HG02678 (cell line): ENCODE measurements around the gene TMEM30A.
A peak's percentile ranks its signal among the peaks of the same experiment; 100 is the strongest.

ENCODE experiments used
- ATAC-seq: cut with Tn5 transposase; IDR thresholded peaks from one replicate; pipeline ENCODE4 v1.9.1; 2021; ENCODE audit warnings: mild to moderate bottlenecking, moderate library complexity; ENCODE audit not compliant: unreplicated experiment

TMEM30A gene

DNA sequence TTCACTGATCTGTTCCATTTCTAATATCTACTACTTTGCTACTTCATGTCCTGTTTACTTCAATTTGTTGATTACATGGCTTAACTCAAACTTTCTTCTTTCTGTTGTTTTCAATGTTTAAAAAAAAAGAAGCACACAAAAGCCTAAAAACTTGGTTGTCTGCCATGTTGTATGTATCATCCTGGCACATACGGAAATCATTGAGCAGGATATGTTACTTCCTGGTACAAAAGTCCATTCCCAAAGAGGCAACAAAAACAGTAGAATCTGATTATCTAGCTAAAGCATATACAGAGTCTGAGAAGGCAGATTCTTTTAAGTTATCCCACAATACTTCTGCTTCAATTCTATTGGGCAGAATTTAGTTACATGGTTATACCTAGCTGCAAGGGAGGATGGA lies 64.2 kb downstream of the TMEM30A start:
- ATAC-seq = no peak

DNA sequence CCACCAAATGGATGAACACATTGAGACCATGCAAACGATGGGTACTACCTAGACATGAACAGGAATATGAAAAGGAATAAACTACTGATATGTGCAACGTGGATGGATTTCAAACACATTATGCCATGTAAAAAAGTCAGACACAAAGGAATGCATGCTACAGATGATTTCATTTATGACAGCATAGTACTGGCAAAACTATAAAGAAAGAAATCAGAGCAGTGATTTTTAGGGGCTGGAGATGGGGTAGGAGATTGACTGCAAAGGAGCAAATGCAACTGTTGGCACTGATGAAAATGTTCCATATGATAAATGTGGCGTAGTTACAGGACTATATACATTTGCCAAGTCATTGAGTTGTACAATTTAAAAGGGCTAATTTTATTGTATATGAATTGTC lies 65.3 kb downstream of the TMEM30A start:
- ATAC-seq = no peak

DNA sequence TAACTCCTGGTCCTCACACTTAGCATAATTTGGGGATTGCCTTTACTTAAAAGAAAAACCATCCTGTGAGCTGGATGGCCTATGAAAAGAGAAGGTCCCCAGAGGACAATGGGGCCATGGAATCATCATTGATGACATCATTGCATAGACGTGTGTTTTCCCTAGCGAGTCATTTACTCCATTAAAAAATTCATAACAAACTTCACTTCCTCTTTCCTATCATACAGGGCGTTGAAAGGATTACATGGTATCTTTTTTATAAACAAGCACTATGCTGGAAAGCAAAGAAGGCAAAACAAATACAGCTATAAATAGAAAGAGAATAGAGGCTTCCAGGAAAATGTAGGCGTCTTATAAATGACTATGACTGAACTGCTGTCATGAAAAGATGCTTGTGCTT lies 67.4 kb downstream of the TMEM30A start:
- ATAC-seq = no peak

DNA sequence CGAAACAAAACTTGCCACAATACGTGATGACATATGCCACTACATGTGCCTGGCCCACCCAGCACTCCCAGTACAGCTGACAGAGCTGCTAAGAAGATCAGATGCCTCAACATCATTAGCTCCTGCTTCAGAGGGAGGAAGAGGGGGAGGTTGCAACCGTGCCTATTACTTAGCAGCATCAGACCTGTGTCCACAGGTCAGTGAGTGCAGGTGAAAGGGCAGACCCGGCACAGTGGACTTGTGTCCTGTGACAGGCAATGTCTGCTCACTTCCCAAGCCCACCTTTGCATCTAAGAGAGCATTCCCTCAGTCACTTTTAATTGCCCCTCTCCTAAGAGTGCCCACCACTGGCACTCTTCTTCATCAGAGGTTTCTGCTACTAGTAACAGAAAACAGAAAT lies 69.3 kb downstream of the TMEM30A start:
- ATAC-seq = no peak

DNA sequence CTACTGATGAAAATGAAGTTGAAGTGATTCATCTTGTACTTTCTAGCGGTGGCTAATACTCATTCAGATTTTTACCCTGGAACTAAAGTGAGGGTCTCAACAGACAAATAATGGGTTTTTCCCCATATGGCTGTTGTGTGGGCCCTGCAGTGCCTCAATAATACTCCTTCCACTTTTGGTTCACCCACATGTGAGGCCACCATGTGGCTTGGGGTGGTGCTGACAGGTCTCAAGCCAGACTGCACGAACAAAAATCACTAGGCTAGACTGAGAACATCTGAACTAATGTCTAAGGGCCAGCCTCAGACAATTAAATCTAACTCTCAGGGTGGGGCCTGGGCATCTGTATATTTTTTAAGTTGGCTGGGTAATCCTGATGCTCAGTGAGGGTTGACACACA lies 70.9 kb downstream of the TMEM30A start:
- ATAC-seq = no peak

DNA sequence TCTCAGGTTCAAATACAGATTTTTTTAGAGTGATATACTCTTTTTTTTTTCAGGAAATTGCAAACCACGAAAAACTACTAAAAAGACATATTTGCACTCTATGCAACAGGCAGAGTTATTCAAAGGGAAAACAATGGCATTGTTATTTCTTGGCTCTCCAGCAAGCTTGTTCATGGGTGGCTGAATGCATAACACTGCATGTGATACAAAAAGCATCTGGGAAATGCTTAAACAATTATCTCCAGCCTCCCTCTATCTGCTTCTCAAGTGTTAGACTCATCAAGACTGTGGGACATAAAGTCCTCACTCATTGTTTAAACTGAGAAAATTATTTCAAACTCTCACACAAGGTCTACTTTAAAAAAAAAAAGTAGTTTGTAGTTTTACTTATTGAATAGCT lies 71.5 kb downstream of the TMEM30A start:
- ATAC-seq = no peak

DNA sequence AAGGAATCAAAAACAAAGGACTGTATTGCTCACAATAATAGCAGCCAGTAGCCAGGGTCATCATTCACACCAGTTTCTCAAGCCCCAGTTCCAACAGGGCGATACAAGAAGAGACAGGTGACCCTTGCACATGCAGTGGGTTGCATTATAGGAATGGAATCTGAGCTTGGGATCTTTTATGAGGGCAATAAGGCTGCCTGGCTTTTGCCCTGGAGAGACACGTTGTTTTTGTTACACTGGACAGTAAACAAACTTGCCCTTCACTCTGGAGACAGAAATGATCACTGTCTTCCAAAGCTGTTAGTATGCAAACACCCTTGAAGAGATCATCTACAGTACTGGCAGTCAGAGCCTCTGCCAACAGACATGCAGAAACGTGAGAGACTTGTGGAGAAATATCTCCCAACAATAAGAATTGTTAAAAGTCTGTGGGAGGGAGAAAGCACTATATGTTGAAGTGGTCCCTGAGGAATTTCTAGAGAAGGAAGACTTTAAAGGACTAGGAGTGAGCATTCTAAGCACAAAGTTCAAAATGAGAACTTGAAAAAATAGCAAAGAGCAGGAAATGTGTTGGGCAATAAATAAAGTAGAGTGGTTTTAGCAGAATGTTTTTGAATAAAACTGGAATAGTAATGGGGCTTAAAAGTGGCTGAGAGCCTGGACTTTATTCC lies 72.5 kb downstream of the TMEM30A start:
- no peak for ATAC-seq

DNA sequence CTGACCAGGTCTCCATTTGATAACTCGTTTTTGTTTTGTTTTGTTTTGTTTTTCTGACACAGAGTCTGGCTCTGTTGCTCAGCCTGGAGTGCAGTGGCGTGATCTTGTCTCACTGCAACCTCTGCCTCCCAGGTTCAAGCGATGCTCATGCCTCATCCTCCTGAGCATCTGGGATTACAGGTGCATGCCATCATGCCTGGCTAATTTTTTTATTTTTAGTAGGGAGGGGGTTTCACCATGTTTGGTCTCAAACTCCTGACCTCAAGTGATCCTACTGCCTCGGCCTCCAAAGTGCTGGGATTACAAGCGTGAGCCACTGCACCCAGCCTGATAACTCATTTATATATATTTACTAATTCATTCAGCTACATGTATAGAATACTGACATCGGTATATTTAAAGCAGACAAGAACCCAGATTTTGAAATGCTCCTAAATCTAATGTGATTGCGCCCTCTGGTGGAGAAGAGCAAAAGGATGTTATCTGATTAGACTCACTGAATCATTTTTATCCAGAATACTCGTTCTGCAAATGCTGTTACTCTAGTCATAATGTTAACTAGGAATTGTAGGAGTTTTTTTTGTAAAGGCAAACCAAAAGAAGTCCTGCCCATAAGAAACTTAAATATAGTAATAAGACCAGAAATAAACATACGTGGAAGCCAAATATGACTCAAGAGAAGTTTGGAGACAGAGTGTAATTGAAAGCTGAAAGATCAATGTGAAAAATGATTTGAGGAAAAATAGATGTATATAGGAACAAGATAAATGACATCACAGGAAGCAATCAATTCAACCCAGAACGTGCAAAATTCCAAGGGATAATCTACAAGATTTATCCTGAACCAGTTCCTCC lies 73.5 kb downstream of the TMEM30A start:
- no peak for ATAC-seq

DNA sequence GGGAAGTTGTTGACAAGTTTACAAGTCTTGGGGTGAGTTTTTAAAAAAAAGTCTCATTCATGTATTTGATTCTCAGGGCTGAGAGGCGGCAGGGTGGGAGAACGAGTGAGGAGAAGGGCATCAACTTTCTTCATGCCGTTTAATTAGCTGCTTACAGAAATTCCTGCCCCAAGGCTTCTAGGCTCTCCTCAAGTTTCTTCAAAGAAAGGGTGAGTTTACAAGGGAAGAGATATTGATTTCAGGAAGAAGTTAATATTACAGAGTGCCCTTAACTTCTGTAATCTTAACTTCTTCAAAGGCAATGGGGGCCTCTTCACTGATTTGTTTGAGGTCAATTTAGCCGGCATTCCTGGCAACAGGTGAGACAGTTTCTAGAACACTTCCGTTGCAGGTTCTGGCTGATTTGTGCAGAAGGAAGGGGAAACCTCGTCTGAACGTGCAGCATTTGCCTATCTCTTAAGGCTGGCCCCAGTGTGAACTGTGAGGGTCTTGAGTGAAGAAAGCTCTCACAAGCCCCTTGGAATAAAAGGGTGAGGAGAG lies 75.3 kb downstream of the TMEM30A start:
- ATAC-seq = no peak

DNA sequence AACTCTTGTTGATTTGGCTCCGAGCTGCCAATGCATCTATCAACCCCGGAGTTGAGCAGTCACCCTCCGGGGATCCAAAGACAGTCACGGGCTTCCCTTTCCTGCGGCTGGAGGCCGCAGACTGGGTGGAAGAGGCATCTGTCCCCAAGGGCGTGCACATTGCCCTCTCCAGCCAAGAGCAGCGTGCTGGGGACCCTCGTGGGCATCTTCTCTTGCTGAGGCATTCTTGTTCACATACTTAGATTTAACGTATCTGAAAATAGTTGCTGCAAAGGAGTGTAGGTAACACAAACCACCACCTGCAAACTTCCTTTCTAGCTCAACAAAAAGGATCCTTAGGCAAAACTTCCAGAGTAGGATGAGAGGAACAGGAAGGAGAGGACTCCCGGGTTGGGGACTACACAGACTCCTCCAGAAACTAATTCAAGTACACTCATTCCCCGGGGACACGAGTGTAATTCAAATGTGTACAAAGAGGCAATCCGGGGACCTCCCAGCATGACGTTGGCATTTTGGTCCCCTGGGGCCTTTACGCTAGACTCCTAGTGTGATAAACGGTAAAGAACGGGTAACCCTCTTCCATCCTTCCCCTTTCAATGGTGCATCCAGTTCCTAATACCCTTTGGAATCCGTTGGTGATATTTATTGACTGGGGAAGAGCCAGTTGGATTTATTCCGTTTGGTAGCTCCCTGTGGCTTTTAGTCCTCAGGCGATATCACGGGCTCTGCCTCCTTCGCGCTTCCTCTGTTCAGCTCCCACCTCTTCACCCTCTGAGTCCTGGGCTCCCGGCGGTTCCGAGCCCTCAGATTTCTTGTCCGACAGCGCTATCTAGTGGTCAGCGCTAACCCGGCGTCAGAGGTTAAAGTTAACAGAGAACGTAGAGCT lies 76.1 kb downstream of the TMEM30A start:
- peak; percentile 73 for ATAC-seq

DNA sequence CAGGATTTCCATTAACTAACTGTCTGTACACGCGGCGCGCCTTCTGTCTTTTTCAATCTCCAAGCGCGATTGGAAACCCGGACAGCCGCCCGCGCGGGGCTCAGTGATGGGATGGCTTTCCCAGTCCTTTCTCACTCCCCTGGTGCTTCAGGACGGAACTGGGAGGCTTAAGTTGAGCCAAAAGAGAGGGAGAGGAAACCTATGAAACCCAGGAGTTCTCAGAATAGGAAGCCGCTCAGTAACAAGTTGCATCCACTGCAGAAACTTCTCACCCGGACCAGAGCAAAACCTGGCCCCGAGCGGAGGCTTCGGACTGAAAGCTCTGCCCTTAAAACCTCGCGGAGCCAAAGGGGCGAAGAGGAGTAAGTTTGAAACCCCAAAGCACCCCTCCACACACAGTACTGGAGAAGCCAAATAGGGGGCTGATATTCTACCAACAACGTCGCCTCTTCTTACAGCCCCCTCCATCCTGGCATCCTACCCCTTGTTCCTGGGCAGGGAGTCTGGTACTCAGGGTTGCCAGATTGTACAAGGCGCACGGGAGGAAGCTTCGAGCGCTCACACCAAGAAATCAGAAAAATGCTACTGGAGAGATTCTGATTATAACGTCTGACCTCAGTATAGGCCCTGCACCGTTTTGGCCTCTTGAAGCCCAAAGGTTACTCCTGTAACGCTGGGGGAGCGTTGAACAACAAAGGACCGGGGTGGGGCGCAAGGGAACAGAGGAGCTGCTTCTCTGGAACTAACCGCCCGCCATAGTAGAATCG lies 77.8 kb downstream of the TMEM30A start:
- ATAC-seq = no peak

DNA sequence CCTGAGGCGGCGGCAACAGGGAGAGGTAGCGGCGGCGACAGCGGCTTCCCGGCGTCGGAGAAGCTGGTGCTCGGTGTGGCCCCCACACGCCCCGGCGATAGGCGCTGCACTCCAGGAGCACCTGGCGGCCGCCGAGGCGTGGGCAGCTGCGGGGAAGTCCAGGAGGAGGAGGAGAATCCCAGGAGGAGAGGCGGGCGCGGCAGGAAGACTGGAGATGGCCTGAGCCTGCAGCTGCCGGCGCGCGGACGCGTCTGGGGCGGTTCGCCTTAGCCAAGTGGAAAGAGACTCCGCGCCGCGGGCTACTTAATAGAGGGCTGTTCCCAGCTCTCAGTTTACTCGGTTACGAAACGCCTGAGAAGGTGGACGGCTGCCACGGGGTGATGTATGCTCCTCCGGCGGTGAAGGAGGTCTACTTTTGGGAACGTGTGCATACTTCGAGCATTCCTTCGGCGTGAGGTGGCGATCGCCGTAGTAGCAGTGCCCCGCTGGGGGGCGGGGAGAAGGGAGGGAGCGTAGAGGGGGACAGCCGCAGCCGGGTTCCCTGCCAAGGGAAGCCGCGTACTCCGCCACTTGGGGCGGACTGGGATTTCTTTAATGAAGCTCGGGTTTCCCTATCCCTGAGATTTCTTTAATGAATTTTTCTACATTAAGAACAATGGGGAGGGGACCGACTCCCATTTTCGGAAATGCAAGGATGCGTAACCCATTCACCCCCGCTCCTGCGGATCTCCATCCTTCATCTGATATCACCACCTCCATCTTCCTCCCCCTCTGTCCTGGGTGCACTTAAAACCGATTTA lies 78.6 kb downstream of the TMEM30A start, which contains the start of gene COL12A1:
Gene COL12A1 (minus strand): TSS at position 278 of the 800 bp plus-strand sequence. CDS start 3,261 bp downstream, outside the sequence.
- no peak for ATAC-seq

DNA sequence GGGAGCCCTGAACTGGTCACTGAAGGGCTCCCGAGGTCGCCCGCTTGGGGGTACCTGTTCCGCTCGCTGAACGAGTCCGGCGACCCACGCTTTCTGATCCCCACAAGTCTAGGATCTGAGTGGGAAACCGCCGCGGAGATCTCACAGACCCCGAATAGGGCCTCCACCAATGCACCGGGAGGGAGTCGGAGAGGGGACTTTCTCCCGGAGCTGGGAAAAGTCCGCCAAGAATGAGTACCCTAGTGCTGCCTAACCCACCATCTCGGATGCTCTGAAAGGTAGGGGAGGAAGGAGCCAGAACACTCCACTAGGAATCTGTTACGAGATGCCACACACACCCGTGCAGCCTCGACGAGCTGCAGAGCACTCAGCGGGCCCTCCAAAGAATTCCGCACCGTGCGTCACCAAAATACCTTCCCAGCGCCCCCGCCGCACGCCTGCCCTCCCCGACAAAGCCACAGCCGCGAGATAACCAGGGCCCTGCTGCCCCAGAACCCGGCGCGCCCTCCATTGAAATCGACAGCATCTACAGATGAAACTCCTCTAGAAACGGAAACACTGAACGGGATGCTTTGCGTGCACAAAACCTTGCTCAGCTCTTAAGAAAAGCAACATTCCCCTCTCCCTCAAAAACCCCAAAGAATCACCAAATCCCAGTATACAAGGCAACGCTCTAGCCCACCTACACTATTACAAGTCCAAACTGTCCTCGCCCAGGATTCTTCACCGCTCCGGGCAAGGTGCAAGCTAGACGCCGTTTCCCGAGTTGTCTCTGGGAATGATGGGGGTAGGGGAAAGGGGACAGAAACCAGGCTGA lies 79.4 kb downstream of the TMEM30A start:
- ATAC-seq = no peak

DNA sequence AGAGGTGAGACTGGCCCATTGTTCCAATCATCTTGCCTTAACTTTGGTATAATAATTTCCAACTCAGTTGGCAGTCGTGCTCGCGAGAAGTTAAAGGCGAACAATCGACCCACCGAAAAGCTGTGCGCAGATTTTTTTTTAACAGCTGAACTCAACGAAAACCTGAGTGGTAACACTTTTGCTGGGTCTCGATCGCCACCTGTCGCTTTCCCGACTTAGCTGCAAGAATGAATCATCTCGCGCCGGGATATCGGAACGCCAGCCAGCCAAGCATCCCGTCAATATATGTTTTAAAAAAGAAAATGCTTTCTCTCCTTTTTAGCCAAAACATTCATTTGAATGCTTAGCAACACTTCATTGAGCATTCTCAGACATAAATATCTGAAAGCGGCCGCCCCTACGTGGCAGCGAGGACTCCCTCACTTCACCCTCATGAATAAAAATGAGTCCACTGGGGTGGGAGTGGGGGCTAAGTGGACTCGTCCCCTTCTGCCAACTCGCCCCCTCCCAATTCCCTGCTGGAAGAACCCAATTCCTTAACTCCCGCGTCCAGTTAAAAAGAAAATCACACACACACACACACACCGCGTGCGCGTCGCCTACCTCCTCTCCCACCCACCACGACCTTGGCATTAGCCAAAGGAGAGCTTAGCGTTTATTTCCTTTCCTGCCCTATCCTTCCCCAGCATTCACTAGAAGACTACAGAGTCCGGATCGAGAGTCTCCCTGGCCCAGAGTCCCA lies 80.2 kb downstream of the TMEM30A start:
- no peak for ATAC-seq

DNA sequence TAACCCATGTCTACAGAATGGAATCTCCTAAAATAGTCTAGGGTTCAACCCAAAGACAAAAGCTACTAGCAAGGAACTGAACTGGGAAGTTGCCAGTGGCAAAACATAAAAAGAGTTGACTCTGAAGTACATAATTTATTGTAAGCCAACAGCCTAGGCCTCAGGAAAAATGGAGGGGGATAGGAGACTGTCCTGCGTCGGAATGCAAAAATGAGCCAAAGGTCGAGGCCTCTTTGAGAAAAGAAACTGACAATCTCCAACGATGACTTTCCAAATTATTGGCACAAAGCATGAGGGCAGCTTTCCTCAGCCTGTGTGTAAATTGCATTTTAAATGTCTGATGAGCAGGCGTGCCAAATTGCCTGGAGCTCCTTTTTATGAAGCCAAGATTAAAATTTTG lies 80.9 kb downstream of the TMEM30A start:
- ATAC-seq = no peak
